ENCODE data around the gene VPS29. TPM values are rescaled to one million over a fixed set of nuclear protein-coding genes. Genes with fewer than 3 reads are reported as not detected.

Gene VPS29
- total and polyA plus RNA-seq, 9 of the 15 experiments (the other 6 are each of a cell fraction or from before 2014, with no cell fraction given): 85.8 to 638 (median 272) TPM

DNA sequence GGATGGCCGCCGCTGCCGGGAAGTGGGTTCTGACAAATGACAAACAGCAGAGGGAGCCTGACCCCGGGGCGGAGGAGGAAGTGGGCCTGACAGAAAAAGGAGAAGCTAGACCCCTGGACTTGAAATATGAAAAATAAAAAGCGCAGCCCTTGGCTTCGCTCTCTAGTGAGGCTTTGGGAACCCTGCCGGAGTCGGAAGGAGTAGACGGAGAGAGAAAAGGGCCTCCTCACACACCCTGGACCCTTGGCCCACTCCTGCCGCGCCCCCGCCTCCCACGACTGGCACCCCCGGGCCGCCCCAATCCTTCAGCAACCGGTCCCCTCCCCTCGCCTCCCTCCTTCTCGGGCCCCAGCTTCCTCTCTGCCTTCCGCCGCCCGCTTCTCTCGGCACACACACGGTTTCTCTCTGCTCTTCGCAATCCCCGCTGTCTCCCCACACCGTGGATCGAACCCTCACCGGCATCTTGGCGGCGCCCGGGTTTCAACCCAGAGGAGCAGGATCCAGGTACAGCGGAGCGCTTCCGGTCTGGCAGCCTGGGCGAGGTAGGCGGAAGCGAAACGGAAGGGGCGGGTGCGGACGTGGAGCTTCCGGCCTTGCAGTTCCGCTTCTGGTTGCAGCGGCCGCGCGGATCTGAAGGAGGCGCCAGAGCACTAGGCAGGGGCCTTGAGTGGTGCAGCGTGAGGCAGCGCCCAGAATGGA lies 52.0 kb downstream of the VPS29 start, which contains the start of gene ARPC3 (continued):
- TF ChIP-seq, protein P1, sequence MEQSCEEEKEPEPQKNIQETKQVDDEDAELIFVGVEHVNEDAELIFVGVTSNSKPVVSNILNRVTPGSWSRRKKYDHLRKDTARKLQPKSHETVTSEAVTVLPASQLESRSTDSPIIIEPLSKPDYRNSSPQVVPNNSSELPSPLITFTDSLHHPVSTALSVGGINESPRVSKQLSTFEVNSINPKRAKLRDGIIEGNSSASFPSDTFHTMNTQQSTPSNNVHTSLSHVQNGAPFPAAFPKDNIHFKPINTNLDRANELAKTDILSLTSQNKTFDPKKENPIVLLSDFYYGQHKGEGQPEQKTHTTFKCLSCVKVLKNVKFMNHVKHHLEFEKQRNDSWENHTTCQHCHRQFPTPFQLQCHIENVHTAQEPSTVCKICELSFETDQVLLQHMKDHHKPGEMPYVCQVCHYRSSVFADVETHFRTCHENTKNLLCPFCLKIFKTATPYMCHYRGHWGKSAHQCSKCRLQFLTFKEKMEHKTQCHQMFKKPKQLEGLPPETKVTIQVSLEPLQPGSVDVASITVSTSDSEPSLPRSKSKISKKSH (CRISPR knock-in tag; IDR thresholded peaks at IDR 0.05): no peak
- TF ChIP-seq, protein P2, sequence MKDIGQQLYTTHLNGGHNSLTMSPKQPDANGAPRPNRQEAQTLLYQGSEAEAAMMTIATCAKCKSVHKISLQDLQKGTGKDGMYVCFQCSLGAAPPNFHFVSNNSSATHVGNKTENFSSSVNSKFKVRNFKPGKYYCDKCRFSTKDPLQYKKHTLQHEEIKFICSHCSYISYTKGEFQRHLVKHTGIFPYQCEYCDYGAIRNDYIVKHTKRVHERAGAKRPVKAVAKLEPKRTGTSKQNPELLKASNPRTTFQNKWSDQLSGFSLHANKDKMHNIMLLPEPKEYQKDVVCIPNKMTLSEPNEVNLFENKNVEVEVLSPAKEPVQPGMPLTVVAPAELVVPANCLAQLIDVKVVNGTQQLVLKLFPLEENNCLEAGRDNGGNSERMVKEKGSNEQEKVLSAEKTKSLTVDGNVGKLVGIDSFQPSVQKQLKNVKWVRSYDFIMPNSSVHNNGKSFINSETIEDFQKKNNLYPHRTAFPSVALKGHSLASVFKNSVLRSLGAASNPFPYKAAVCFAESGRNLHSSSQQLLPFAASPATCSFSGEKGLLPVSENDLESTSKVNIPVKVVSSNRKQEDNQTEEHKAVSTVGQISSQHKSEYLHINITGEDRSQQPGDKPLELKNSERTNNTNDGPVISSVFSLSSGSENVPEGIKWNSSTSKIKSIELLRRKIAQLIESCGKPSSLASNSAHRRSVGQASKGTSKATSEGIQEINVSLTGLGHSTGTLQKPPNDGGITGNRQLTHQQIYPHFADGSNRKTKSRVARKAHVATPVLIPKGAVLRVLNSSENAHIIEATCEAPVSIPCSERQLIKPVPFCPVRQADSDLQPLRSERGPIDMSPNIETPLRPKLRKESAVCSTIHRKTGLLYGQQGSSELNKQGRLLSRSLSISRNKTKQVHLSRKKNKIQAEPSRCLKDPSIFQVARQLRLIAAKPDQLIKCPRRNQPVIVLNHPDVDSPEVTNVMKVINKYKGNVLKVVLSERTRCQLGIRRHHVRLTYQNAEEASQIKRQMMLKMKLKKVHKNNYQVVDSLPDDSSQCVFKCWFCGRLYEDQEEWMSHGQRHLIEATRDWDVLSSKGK (CRISPR knock-in tag; IDR thresholded peaks at IDR 0.05): no peak
- TF ChIP-seq PTBP1 (IDR thresholded peaks at IDR 0.05; ENCODE audit: low read depth, low read length) (0 out of 2 replicates have a peak, but pooled peaks have one; percentile 42), CBX8 (IDR thresholded peaks at IDR 0.05; ENCODE audit: borderline replicate concordance, extremely low read depth, low read depth, low read length, poor library complexity, severe bottlenecking) (no peak), DNMT1 (IDR thresholded peaks at IDR 0.05) (0 out of 2 replicates have a peak, but pooled peaks have one; percentile 71), ZNF224 (CRISPR knock-in tag; IDR thresholded peaks at IDR 0.05) (no peak), TAL1 (IDR thresholded peaks at IDR 0.05) (no peak), ZNF12 (CRISPR knock-in tag; IDR thresholded peaks at IDR 0.05) (no peak), ZSCAN32 (CRISPR knock-in tag; IDR thresholded peaks at IDR 0.05) (no peak), RBBP5 (IDR thresholded peaks at IDR 0.05; ENCODE audit: borderline replicate concordance, insufficient read depth, low read length, poor library complexity, severe bottlenecking) (peak; percentile 85), TFAM (CRISPR knock-in tag; conservative IDR thresholded peaks at IDR 0.05) (no peak), PML (IDR thresholded peaks at IDR 0.05; ENCODE audit: low read length) (peak; percentile 60), NFE2L1 (tag; IDR thresholded peaks at IDR 0.05; ENCODE audit: borderline replicate concordance, low read depth) (no peak), EP400 (IDR thresholded peaks at IDR 0.05) (peak; percentile 97), SREBF2 (CRISPR knock-in tag; IDR thresholded peaks at IDR 0.05) (no peak)
- TF ChIP-seq, protein P3, sequence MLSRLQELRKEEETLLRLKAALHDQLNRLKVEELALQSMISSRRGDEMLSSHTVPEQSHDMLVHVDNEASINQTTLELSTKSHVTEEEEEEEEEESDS (CRISPR knock-in tag; IDR thresholded peaks at IDR 0.05): no peak
- TF ChIP-seq, protein P4, sequence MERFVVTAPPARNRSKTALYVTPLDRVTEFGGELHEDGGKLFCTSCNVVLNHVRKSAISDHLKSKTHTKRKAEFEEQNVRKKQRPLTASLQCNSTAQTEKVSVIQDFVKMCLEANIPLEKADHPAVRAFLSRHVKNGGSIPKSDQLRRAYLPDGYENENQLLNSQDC (CRISPR knock-in tag; IDR thresholded peaks at IDR 0.05): no peak
- TF ChIP-seq, protein P5, sequence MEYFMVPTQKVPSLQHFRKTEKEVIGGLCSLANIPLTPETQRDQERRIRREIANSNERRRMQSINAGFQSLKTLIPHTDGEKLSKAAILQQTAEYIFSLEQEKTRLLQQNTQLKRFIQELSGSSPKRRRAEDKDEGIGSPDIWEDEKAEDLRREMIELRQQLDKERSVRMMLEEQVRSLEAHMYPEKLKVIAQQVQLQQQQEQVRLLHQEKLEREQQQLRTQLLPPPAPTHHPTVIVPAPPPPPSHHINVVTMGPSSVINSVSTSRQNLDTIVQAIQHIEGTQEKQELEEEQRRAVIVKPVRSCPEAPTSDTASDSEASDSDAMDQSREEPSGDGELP (CRISPR knock-in tag; IDR thresholded peaks at IDR 0.05; ENCODE audit: borderline replicate concordance): peak; percentile 92
- TF ChIP-seq, protein P6, sequence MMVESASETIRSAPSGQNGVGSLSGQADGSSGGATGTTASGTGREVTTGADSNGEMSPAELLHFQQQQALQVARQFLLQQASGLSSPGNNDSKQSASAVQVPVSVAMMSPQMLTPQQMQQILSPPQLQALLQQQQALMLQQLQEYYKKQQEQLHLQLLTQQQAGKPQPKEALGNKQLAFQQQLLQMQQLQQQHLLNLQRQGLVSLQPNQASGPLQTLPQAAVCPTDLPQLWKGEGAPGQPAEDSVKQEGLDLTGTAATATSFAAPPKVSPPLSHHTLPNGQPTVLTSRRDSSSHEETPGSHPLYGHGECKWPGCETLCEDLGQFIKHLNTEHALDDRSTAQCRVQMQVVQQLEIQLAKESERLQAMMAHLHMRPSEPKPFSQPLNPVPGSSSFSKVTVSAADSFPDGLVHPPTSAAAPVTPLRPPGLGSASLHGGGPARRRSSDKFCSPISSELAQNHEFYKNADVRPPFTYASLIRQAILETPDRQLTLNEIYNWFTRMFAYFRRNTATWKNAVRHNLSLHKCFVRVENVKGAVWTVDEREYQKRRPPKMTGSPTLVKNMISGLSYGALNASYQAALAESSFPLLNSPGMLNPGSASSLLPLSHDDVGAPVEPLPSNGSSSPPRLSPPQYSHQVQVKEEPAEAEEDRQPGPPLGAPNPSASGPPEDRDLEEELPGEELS (CRISPR knock-in tag; IDR thresholded peaks at IDR 0.05; ENCODE audit: borderline replicate concordance): peak; percentile 87; the same call in 1 of the 2 replicates

Measured in K562 (cell line).